Colonic mucosa (tissue), 4 donors: ENCODE measurements around the gene SNN. TPM values are rescaled to one million over a fixed set of nuclear protein-coding genes. Genes with fewer than 3 reads are reported as not detected.

Experiments used
- DNase-seq: peaks from one replicate; pipeline ENCODE4 v3.0.0-alpha.2; 2020
- H3K27ac ChIP-seq: fragments of 200-600 bp; one replicate; pipeline ENCODE4 v1.8.0; 2021
- H3K27me3 ChIP-seq: fragments of 200-600 bp; one replicate; pipeline ENCODE4 v1.8.0; 2021
- H3K36me3 ChIP-seq: fragments of 200-600 bp; one replicate; pipeline ENCODE4 v1.8.0; 2021
- H3K4me1 ChIP-seq: fragments of 200-600 bp; one replicate; pipeline ENCODE4 v1.8.0; 2021; ENCODE audit warnings: mild to moderate bottlenecking
- H3K4me3 ChIP-seq: fragments of 200-600 bp; one replicate; pipeline ENCODE4 v1.8.0; 2021
- H3K9ac ChIP-seq, 2 donors: one replicate each; pipeline ENCODE4 v1.7.0; 2013; ENCODE audit warnings: control low read depth in 2 of 2, low read depth in 2 of 2, low read length in 2 of 2
- H3K9me3 ChIP-seq: fragments of 200-600 bp; one replicate; pipeline ENCODE4 v1.8.0; 2021
- CTCF ChIP-seq: fragments of 200-600 bp; IDR thresholded peaks from one replicate; pipeline ENCODE4 v1.8.0; 2022; ENCODE audit warnings: antibody characterized with exemption, mild to moderate bottlenecking
- intact Hi-C: fragments of 100-400 bp; cut with DNase I; formaldehyde crosslinking; loops from one replicate; pipeline ENCODE4 v1.14.1; 2022
- total RNA-seq, 2 donors: library from RNA; stranded (reverse); fragmentation: NEBNext Ultra II Directional in 1 of 2; extraction: Animal tissue kit (Norgen Biotek cat#: 25700) in 1 of 2; gene quantifications; one replicate each; pipeline ENCODE4 v1.2.1, GENCODE V29; 2021
- donor health status: healthy.
- donor health status: DM: no; HTN: no; CAD: no.
- donor health status: DM: no; HTN: no; CAD: no.

SNN gene
- total RNA-seq, 2 donors from 2014 or later: 2.4 to 5.6 TPM

DNA sequence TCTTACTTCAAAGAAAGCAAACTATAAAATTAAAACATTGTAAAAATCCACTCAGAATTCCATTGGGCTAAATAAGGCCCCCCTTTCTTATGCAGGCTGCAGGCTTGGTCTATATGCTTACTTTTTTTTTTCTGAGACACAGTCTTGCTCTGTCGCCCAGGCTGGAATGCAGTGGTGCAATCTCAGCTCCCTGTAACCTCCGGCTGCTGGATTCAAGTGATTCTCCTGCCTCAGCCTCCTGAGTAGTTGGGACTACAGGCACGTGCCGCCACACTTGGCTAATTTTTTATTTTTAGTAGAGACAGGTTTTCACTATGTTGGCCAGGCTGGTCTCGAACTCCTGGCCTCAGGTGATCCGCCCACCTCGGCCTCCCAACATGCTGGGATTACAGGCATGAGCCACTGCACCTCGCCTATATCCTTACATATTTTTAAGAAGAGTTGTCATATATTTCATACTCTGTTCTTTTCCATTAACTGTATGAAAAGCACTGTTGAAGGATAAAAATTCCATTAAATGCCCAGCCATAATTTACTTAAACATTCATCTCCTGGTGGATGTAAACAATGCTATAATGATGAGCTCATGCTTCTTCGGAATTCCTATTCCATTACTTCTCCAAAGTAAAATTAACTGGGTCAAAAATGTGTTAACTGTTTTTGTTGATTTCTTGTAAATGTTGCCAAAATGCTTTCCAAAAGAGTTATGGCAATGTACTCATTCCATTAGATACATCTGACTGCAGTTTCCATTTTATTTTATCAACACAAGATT is 17.8 kb downstream of the SNN start:
- Histone ChIP-seq H3K36me3 (peaks cover 4% of the 10 kb centered on the region), H3K9me3 (no peaks in the 10 kb centered on the region), H3K9ac (no peak overlapping the region), H3K27me3 (no peaks in the 10 kb centered on the region), H3K4me3 (no peak overlapping the region), H3K27ac (no peak overlapping the region), H3K4me1 (peaks cover 16% of the 10 kb centered on the region)
- intact Hi-C loops: no loop called here
- no peak for DNase-seq
- TF ChIP-seq CTCF: no peak

GRCh38 chr16:11686713-11687380 is 18.6 kb downstream of the SNN start:
- no peak for TF ChIP-seq CTCF
- peaks cover 13% of the 10 kb centered on the region for H3K4me1 ChIP-seq

GRCh38 chr16:11687601-11688519 is 19.6 kb downstream of the SNN start:
- DNase-seq: no peak
- H3K27me3 ChIP-seq: no peaks in the 10 kb centered on the region
- no peaks in the 10 kb centered on the region for H3K9me3 ChIP-seq
- peaks cover 3% of the 10 kb centered on the region for H3K4me1 ChIP-seq
- no peak for TF ChIP-seq CTCF
- peaks cover 5% of the 10 kb centered on the region for H3K36me3 ChIP-seq
- H3K9ac ChIP-seq: no peak overlapping the region
- intact Hi-C loops: no loop called here
- no peak overlapping the region for H3K27ac ChIP-seq
- no peak overlapping the region for H3K4me3 ChIP-seq

More at GRCh38 chr16:11686713-11687380, 18.6 kb downstream of the SNN start:
- Histone ChIP-seq H3K27me3 (no peaks in the 10 kb centered on the region), H3K9ac (no peak overlapping the region), H3K9me3 (no peaks in the 10 kb centered on the region), H3K27ac (no peak overlapping the region), H3K4me3 (no peak overlapping the region), H3K36me3 (peaks cover 4% of the 10 kb centered on the region)
- intact Hi-C loops: no loop called here
- DNase-seq: no peak

DNA sequence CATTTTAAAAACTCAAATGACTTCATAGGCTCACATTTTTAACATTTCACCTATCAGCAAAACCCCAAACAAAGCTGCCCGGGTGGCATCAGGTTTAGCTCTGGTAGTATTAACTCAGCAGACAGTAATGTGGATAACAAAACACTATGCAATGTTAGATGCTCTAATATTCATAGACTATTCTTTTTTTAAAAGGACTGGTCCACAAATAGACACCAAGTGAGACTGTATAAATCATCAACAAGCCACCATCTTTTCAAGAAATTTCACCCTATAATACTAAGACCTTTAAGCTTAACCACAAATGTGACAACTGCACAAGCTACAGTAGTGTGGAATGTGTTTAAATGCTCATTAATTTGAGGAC is 20.2 kb downstream of the SNN start:
- Histone ChIP-seq H3K27me3 (no peaks in the 10 kb centered on the region), H3K4me1 (no peaks in the 10 kb centered on the region), H3K27ac (no peak overlapping the region), H3K9ac (no peak overlapping the region), H3K9me3 (no peaks in the 10 kb centered on the region), H3K36me3 (peaks cover 5% of the 10 kb centered on the region), H3K4me3 (no peak overlapping the region)
- no peak for TF ChIP-seq CTCF
- intact Hi-C loops: no loop called here
- DNase-seq: no peak

DNA sequence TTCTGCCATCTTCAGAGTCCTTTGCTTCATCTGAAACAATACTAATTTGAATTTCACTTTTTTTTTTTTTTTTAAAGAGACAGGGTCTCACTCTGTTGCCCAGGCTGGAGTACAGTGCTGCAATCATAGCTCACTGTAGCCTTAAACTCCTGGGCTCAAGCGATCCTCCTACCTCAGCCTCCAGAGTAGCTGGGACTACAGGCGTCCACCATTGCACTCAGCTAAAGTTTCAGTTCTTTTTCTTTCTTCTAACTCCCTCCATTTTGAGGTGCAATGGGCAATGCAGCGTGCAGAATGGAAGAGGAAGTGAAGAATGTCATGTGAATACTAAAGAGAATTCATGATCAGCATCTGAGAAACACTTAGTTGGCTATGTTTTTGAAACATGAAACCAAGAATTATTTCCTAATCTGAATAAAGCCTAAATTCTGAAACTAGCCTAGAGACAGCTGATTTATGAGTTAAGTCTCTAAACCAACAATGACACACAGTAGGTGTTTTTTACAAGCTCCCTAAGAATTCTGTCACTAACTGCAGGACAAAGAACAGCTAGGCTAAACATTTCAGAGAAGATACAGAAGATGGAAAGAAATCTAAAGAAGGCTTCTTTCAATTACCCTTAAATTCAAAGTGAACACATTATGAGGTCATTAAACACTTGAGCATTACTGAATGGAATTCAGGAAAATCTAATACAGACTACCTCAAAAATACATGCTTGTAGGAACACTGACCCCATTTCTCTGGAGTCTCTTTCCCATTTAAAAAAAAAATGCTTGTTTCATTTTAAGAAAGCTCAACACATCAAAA is 21.0 kb downstream of the SNN start:
- no peak for TF ChIP-seq CTCF
- no peaks in the 10 kb centered on the region for H3K4me1 ChIP-seq
- no peak for DNase-seq
- intact Hi-C loops: no loop called here
- H3K9me3 ChIP-seq: no peaks in the 10 kb centered on the region
- no peak overlapping the region for H3K4me3 ChIP-seq
- H3K9ac ChIP-seq: peak overlapping the region in 1 of 2 donors; percentile 17
- no peaks in the 10 kb centered on the region for H3K27me3 ChIP-seq
- peaks cover 5% of the 10 kb centered on the region for H3K36me3 ChIP-seq
- no peak overlapping the region for H3K27ac ChIP-seq
